DOHH2 (cell line): ENCODE measurements around the gene HOTAIR.

Experiments
- H3F3A ChIP-seq: fragments of 200-600 bp; sonication (generic), shearing (Covaris generic); 2 replicates; pipeline ENCODE4 v1.6.0; 2016; ENCODE audit warnings: antibody characterized with exemption, mild to moderate bottlenecking; ENCODE audit not compliant: control insufficient read depth, insufficient read depth
- H3K27ac ChIP-seq: fragments of 200-600 bp; sonication (generic); 2 replicates; pipeline ENCODE4 v1.5.1; 2014; ENCODE audit warnings: low read depth, mild to moderate bottlenecking, low read length, moderate library complexity
- H3K27me3 ChIP-seq: fragments of 200-600 bp; sonication (generic); 2 replicates; pipeline ENCODE4 v1.6.1; 2014; ENCODE audit warnings: mild to moderate bottlenecking, low read length, mixed read lengths; ENCODE audit not compliant: control insufficient read depth
- H3K36me3 ChIP-seq: fragments of 200-600 bp; sonication (generic); 2 replicates; pipeline ENCODE4 v1.6.1; 2014; ENCODE audit warnings: mild to moderate bottlenecking, low read length, moderate library complexity, mixed read lengths; ENCODE audit not compliant: control insufficient read depth
- H3K4me1 ChIP-seq: fragments of 200-600 bp; sonication (generic); 2 replicates; pipeline ENCODE4 v1.6.1; 2014; ENCODE audit warnings: mild to moderate bottlenecking, low read length, mixed read lengths; ENCODE audit not compliant: control insufficient read depth
- H3K4me2 ChIP-seq: fragments of 200-600 bp; sonication (generic); 2 replicates; pipeline ENCODE4 v1.6.0; 2014; ENCODE audit warnings: mild to moderate bottlenecking, low read length, moderate library complexity
- H3K4me3 ChIP-seq: fragments of 200-600 bp; sonication (generic); 2 replicates; pipeline ENCODE4 v1.5.1; 2014; ENCODE audit warnings: mild to moderate bottlenecking, low read length, mixed read lengths
- H3K79me2 ChIP-seq: fragments of 200-600 bp; sonication (generic); 2 replicates; pipeline ENCODE4 v1.6.1; 2014; ENCODE audit warnings: mild to moderate bottlenecking, low read length, mixed read lengths; ENCODE audit not compliant: control insufficient read depth
- H3K9me2 ChIP-seq: fragments of 200-600 bp; sonication (generic); replicated peaks from 2 replicates; pipeline ENCODE4 v1.6.1; 2014; ENCODE audit warnings: mild to moderate bottlenecking, low read length, mixed read lengths; ENCODE audit not compliant: control insufficient read depth
- H3K9me3 ChIP-seq: fragments of 200-600 bp; sonication (generic); 2 replicates; pipeline ENCODE4 v1.6.1; 2014; ENCODE audit warnings: antibody characterized with exemption, low read length, mixed read lengths; ENCODE audit not compliant: control insufficient read depth, insufficient read depth
- H4K20me1 ChIP-seq: fragments of 200-600 bp; sonication (generic); 2 replicates; pipeline ENCODE4 v1.6.0; 2014; ENCODE audit warnings: low read depth, mild to moderate bottlenecking, antibody characterized with exemption, low read length, moderate library complexity; ENCODE audit not compliant: control insufficient read depth, insufficient read depth
- EZH2phosphoT487 ChIP-seq: fragments of 200-600 bp; sonication (generic); IDR thresholded peaks from 2 replicates; pipeline ENCODE4 v1.6.1; 2017; ENCODE audit warnings: borderline replicate concordance, mild to moderate bottlenecking, antibody characterized with exemption, low read length, moderate library complexity, mixed read lengths
- TF ChIP-seq, protein P1 (sequence below): fragments of 200-600 bp; sonication (generic); IDR thresholded peaks from one replicate; pipeline ENCODE4 v1.5.1; 2014; ENCODE audit warnings: antibody characterized with exemption, mild to moderate bottlenecking, low read depth, low read length; ENCODE audit not compliant: poor library complexity, severe bottlenecking

HOTAIR gene

DNA sequence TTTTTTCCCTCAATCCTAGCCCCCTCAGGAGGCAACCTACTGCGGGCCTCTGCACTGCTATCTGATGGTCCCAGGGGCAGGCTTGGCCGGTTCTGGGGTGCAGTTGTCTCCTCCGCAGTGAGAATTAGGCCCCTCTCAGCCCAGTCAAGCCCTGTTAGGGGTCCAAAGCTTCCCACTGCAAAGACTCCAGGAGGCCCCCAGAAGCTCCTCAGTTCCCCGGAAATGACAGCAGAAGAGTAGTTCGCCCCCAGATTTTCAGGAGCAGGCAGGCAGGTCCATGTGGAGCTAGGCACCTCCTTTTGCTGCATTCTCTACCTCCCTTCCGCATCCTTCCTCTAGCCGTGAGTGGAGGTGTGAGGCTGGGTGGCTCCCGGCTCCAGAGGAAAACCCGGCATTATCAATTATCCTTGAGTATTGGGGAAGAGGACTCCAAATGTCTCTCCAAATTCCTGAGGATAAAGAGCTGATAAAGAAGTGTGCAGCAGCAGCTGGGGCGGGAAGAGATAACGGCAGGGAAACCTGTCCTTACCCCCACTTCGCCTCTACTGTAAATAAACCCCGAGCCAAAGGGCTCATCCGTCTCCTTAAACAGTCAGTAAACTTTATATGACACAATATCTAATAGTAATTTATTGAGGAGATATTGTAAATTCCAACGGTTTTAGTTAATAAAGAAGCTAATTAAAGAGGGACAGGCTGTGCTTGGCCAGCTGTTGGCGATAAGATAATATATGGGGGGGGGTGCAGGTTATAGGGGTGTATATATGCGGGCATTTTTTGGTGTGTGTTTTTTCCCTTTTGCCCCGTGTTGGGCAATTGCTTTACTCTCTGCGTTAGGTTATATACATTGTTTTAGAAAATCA is 20.7 kb downstream of the HOTAIR start:
- no peak overlapping the region for H3K27ac ChIP-seq
- no peaks in the 10 kb centered on the region for H3F3A ChIP-seq
- H3K4me2 ChIP-seq = no peak overlapping the region
- no peaks in the 10 kb centered on the region for H3K36me3 ChIP-seq
- TF ChIP-seq, protein P1, sequence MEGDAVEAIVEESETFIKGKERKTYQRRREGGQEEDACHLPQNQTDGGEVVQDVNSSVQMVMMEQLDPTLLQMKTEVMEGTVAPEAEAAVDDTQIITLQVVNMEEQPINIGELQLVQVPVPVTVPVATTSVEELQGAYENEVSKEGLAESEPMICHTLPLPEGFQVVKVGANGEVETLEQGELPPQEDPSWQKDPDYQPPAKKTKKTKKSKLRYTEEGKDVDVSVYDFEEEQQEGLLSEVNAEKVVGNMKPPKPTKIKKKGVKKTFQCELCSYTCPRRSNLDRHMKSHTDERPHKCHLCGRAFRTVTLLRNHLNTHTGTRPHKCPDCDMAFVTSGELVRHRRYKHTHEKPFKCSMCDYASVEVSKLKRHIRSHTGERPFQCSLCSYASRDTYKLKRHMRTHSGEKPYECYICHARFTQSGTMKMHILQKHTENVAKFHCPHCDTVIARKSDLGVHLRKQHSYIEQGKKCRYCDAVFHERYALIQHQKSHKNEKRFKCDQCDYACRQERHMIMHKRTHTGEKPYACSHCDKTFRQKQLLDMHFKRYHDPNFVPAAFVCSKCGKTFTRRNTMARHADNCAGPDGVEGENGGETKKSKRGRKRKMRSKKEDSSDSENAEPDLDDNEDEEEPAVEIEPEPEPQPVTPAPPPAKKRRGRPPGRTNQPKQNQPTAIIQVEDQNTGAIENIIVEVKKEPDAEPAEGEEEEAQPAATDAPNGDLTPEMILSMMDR = no peak
- TF ChIP-seq EZH2phosphoT487 = no peak; the same call in 1 of the 2 replicates
- no peaks in the 10 kb centered on the region for H3K4me1 ChIP-seq
- no peaks in the 10 kb centered on the region for H4K20me1 ChIP-seq
- peaks cover 87% of the 10 kb centered on the region for H3K27me3 ChIP-seq
- H3K4me3 ChIP-seq = no peak overlapping the region
- no peaks in the 10 kb centered on the region for H3K9me3 ChIP-seq
- no peaks in the 10 kb centered on the region for H3K79me2 ChIP-seq
- no peaks in the 10 kb centered on the region for H3K9me2 ChIP-seq

GRCh38 chr12:53952871-53953734 is 21.7 kb downstream of the HOTAIR start:
- Histone ChIP-seq H3K4me2 (no peak overlapping the region), H3F3A (no peaks in the 10 kb centered on the region), H3K79me2 (no peaks in the 10 kb centered on the region), H3K4me3 (no peak overlapping the region), H3K9me2 (no peaks in the 10 kb centered on the region), H3K27ac (no peak overlapping the region), H3K4me1 (no peaks in the 10 kb centered on the region), H3K27me3 (peaks cover 91% of the 10 kb centered on the region), H3K9me3 (no peaks in the 10 kb centered on the region), H4K20me1 (no peaks in the 10 kb centered on the region), H3K36me3 (no peaks in the 10 kb centered on the region)
- TF ChIP-seq, protein P1 = no peak
- TF ChIP-seq EZH2phosphoT487 = no peak

- Histone ChIP-seq H3K27me3 (peaks cover 89% of the 10 kb centered on the region), H3K79me2 (no peaks in the 10 kb centered on the region), H3K4me2 (no peak overlapping the region), H3F3A (no peaks in the 10 kb centered on the region), H3K9me2 (no peaks in the 10 kb centered on the region), H3K4me3 (no peak overlapping the region), H3K9me3 (no peaks in the 10 kb centered on the region), H4K20me1 (no peaks in the 10 kb centered on the region), H3K27ac (no peak overlapping the region), H3K36me3 (no peaks in the 10 kb centered on the region), H3K4me1 (no peaks in the 10 kb centered on the region)
- TF ChIP-seq EZH2phosphoT487 = no peak; the same call in 1 of the 2 replicates
- TF ChIP-seq, protein P1 = no peak
Observed at GRCh38 chr12:53952335-53952694, 22.4 kb downstream of the HOTAIR start.
